Progenitor cell of endocrine pancreas (in vitro differentiated cells): ENCODE measurements around the gene ARRB1. TPM values are rescaled to one million over a fixed set of nuclear protein-coding genes. Genes with fewer than 3 reads are reported as not detected.
"Not testable (repeated sequence)": the region's sequence is repeated elsewhere in the genome, so short reads cannot be mapped to it uniquely, and the experiment has no call there.

Experiments used
- DNase-seq: peaks from one replicate; pipeline ENCODE4 v3.0.0; 2021; ENCODE audit warnings: low spot score; ENCODE audit not compliant: unreplicated experiment
- H3K27ac Mint-ChIP-seq: 2 replicates; pipeline ENCODE4 v1.8.0; 2021; ENCODE audit warnings: mild to moderate bottlenecking, moderate library complexity, mixed read lengths
- H3K27me3 Mint-ChIP-seq: 2 replicates; pipeline ENCODE4 v1.8.0; 2021; ENCODE audit warnings: mixed read lengths
- H3K36me3 Mint-ChIP-seq: 2 replicates; pipeline ENCODE4 v1.8.0; 2022; ENCODE audit warnings: mixed read lengths; ENCODE audit not compliant: insufficient read depth
- H3K4me1 Mint-ChIP-seq: 2 replicates; pipeline ENCODE4 v1.8.0; 2021; ENCODE audit warnings: low read depth, mixed read lengths
- H3K4me3 Mint-ChIP-seq: 2 replicates; pipeline ENCODE4 v1.8.0; 2021; ENCODE audit warnings: low read depth, mild to moderate bottlenecking, moderate library complexity, mixed read lengths
- H3K9me3 Mint-ChIP-seq: 2 replicates; pipeline ENCODE4 v1.8.0; 2021; ENCODE audit warnings: low read depth, mixed read lengths
- CTCF ChIP-seq: fragments of 200-600 bp; sonication (generic); IDR thresholded peaks from one replicate; pipeline ENCODE4 v1.5.0; 2021; ENCODE audit warnings: antibody characterized with exemption, mild to moderate bottlenecking; ENCODE audit not compliant: unreplicated experiment
- total RNA-seq: library from RNA; stranded (reverse); gene quantifications from 2 replicates; pipeline ENCODE4 v1.2.1, GENCODE V29; 2021

ARRB1 gene
- total RNA-seq, 1 donor from 2014 or later, result 32.5 TPM

GRCh38 chr11:75375626-75376025 is 24.2 kb upstream of the ARRB1 start:
- no peaks in the 10 kb centered on the region for H3K9me3 Mint-ChIP-seq
- no peak for TF ChIP-seq CTCF
- H3K36me3 Mint-ChIP-seq, result no peaks in the 10 kb centered on the region
- H3K4me3 Mint-ChIP-seq, result no peak overlapping the region
- DNase-seq, result no peak
- H3K4me1 Mint-ChIP-seq, result peaks cover 17% of the 10 kb centered on the region
- peaks cover 3% of the 10 kb centered on the region for H3K27me3 Mint-ChIP-seq
- no peak overlapping the region for H3K27ac Mint-ChIP-seq

GRCh38 chr11:75374646-75375045 is 23.2 kb upstream of the ARRB1 start:
- Mint-ChIP-seq H3K27ac (peak overlapping the region; percentile 33), H3K27me3 (peaks cover 3% of the 10 kb centered on the region)

GRCh38 chr11:75373201-75373600 is 21.7 kb upstream of the ARRB1 start:
- no peak for DNase-seq
- Mint-ChIP-seq H3K27ac (no peak overlapping the region), H3K36me3 (peaks cover 2% of the 10 kb centered on the region), H3K4me1 (peaks cover 14% of the 10 kb centered on the region), H3K9me3 (peaks cover 3% of the 10 kb centered on the region), H3K4me3 (no peak overlapping the region), H3K27me3 (peaks cover 3% of the 10 kb centered on the region)
- no peak for TF ChIP-seq CTCF

More at GRCh38 chr11:75374646-75375045, 23.2 kb upstream of the ARRB1 start:
- H3K4me1 Mint-ChIP-seq, result peaks cover 17% of the 10 kb centered on the region
- H3K36me3 Mint-ChIP-seq, result no peaks in the 10 kb centered on the region
- no peak overlapping the region for H3K4me3 Mint-ChIP-seq
- H3K9me3 Mint-ChIP-seq, result peaks cover 3% of the 10 kb centered on the region
- no peak for TF ChIP-seq CTCF
- no peak for DNase-seq

- peaks cover 14% of the 10 kb centered on the region for H3K4me1 Mint-ChIP-seq
- DNase-seq, result no peak
- H3K9me3 Mint-ChIP-seq, result peaks cover 3% of the 10 kb centered on the region
- peaks cover 2% of the 10 kb centered on the region for H3K36me3 Mint-ChIP-seq
- peak overlapping the region; percentile 49 for H3K4me3 Mint-ChIP-seq
- TF ChIP-seq CTCF, result no peak
- H3K27me3 Mint-ChIP-seq, result peaks cover 3% of the 10 kb centered on the region
- peak overlapping the region; percentile 69 for H3K27ac Mint-ChIP-seq
Measured at GRCh38 chr11:75371949-75372876, 20.8 kb upstream of the ARRB1 start.

GRCh38 chr11:75369560-75370255 is 18.2 kb upstream of the ARRB1 start:
- Mint-ChIP-seq H3K4me1 (peaks cover 10% of the 10 kb centered on the region), H3K27ac (peak overlapping the region; percentile 43), H3K4me3 (no peak overlapping the region), H3K9me3 (peaks cover 3% of the 10 kb centered on the region), H3K27me3 (no peaks in the 10 kb centered on the region), H3K36me3 (peaks cover 2% of the 10 kb centered on the region)
- DNase-seq, result no peak
- no peak for TF ChIP-seq CTCF

GRCh38 chr11:75366826-75367225 is 15.4 kb upstream of the ARRB1 start:
- H3K9me3 Mint-ChIP-seq, H3K4me3 Mint-ChIP-seq, DNase-seq, H3K27me3 Mint-ChIP-seq, H3K27ac Mint-ChIP-seq, H3K36me3 Mint-ChIP-seq, H3K4me1 Mint-ChIP-seq: not testable (repeated sequence)
